PC-3 (cell line): ENCODE data around the gene STEAP1B.

Source experiments
- EZH2 ChIP-seq: fragments of 300-600 bp; sonication (generic); IDR thresholded peaks from one replicate; pipeline ENCODE4 v1.6.1; 2017; ENCODE audit warnings: antibody characterized with exemption, mild to moderate bottlenecking, low read length; ENCODE audit not compliant: unreplicated experiment
- EZH2phosphoT487 ChIP-seq: fragments of 300-600 bp; sonication (generic); IDR thresholded peaks from 2 replicates; pipeline ENCODE4 v1.6.1; 2018; ENCODE audit warnings: mild to moderate bottlenecking, antibody characterized with exemption, low read length, borderline replicate concordance
- TF ChIP-seq, protein P1 (sequence below): fragments of 300-600 bp; sonication (generic); conservative IDR thresholded peaks from 2 replicates; pipeline ENCODE4 v1.5.1; 2017; ENCODE audit warnings: antibody characterized with exemption, low read depth, mild to moderate bottlenecking, low read length

DNA sequence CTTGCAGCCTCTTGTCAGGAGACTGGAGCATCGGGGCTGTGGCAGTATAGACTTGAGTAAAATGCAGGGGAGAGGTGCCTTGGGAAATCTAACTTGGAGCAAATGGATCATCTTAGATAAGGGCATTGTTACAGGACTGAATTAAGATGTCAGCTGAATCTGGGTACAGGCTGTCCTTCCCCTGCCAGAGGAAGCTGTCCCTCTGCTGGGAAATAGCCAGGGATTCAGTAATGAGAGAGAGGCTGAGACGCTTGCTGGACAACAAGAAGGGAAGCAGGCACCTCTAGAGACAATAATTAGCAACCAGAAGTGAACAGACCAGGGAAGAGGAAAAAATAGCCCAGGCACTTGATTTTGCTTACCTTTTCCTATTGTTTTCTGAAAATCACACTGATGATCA, 122.3 kb downstream of the STEAP1B start:
- TF ChIP-seq, protein P1, sequence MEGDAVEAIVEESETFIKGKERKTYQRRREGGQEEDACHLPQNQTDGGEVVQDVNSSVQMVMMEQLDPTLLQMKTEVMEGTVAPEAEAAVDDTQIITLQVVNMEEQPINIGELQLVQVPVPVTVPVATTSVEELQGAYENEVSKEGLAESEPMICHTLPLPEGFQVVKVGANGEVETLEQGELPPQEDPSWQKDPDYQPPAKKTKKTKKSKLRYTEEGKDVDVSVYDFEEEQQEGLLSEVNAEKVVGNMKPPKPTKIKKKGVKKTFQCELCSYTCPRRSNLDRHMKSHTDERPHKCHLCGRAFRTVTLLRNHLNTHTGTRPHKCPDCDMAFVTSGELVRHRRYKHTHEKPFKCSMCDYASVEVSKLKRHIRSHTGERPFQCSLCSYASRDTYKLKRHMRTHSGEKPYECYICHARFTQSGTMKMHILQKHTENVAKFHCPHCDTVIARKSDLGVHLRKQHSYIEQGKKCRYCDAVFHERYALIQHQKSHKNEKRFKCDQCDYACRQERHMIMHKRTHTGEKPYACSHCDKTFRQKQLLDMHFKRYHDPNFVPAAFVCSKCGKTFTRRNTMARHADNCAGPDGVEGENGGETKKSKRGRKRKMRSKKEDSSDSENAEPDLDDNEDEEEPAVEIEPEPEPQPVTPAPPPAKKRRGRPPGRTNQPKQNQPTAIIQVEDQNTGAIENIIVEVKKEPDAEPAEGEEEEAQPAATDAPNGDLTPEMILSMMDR, result no peak
- TF ChIP-seq EZH2 (no peak), EZH2phosphoT487 (no peak)
